H1 (cell line): Measurements from ENCODE around the gene FA2H. TPM values are rescaled to one million over a fixed set of nuclear protein-coding genes. Genes with fewer than 3 reads are reported as not detected.

Source experiments
- CTCF ChIA-PET: fragments of 300-600 bp; sonication (Branson Sonifier 250); formaldehyde crosslinking; loops from one replicate; lab custom pipeline; 2021; ENCODE audit not compliant: partially characterized antibody; lab: Charles Lee
- POLR2A ChIA-PET: fragments of 300-600 bp; sonication (Branson Sonifier 250); formaldehyde crosslinking; loops from one replicate; lab custom pipeline; 2021; ENCODE audit warnings: inconsistent platforms; ENCODE audit not compliant: partially characterized antibody; lab: Charles Lee
- DNase-seq, 2 experiments: peaks; one replicate each; pipeline versions ENCODE4 v3.0.0 to v3.0.0-alpha.2; 2010 to 2022; ENCODE audit warnings: low spot score in 2 of 2, low read depth in 1 of 2, mixed read lengths in 1 of 2
- FAIRE-seq: peaks from 2 replicates; lab custom pipeline; 2011; peaks lifted over from hg19 to GRCh38; lab: Jason Lieb, UNC
- H2AFZ ChIP-seq: 2 replicates; pipeline ENCODE4 v1.8.1; 2012; ENCODE audit warnings: low read length, inconsistent platforms
- H2AK5ac ChIP-seq: 2 replicates; pipeline ENCODE4 v1.6.1; 2013; ENCODE audit warnings: low read depth, low read length
- H2BK120ac ChIP-seq: replicated peaks from 2 replicates; pipeline ENCODE3; 2013; ENCODE audit warnings: low read depth, low read length, inconsistent platforms
- H2BK12ac ChIP-seq: 2 replicates; pipeline ENCODE4 v1.6.1; 2013; ENCODE audit warnings: low read depth, low read length
- H2BK15ac ChIP-seq: 2 replicates; pipeline ENCODE4 v1.6.1; 2013; ENCODE audit warnings: low read length
- H2BK20ac ChIP-seq: 2 replicates; pipeline ENCODE4 v1.6.1; 2013; ENCODE audit warnings: low read length
- H2BK5ac ChIP-seq: 2 replicates; pipeline ENCODE4 v1.6.1; 2013; ENCODE audit warnings: low read depth, low read length
- H3K14ac ChIP-seq: 2 replicates; pipeline ENCODE4 v1.6.1; 2013; ENCODE audit warnings: inconsistent platforms; ENCODE audit not compliant: insufficient read length
- H3K18ac ChIP-seq: 2 replicates; pipeline ENCODE4 v1.6.1; 2013; ENCODE audit warnings: low read length; ENCODE audit errors: extremely low read depth
- H3K23ac ChIP-seq: 2 replicates; pipeline ENCODE4 v1.6.1; 2013; ENCODE audit warnings: inconsistent platforms; ENCODE audit not compliant: insufficient read length
- H3K23me2 ChIP-seq: 2 replicates; pipeline ENCODE4 v1.6.1; 2013; ENCODE audit warnings: low read depth, low read length
- H3K27ac ChIP-seq: 2 replicates; pipeline ENCODE4 v1.6.1; 2011; ENCODE audit warnings: low read depth, low read length, inconsistent platforms
- H3K27me3 ChIP-seq, 4 experiments: replicated peaks in 1 of 4; 1 replicate in 1 of 4; 2 replicates in 3 of 4; pipeline versions ENCODE4 v1.6.1 to v1.8.1; 2011 to 2013; ENCODE audit warnings: low read length in 3 of 4, mild to moderate bottlenecking in 3 of 4, inconsistent platforms in 2 of 4, mixed read lengths in 2 of 4, moderate library complexity in 1 of 4; ENCODE audit not compliant: control insufficient read depth in 3 of 4, insufficient read depth in 3 of 4; ENCODE audit errors: extremely low read depth in 1 of 4
- H3K36me3 ChIP-seq, 4 experiments: 2 replicates each; pipeline versions ENCODE4 v1.6.1 to v1.8.1; 2011 to 2013; ENCODE audit warnings: mild to moderate bottlenecking in 4 of 4, low read length in 3 of 4, moderate library complexity in 2 of 4, control low read depth in 1 of 4, inconsistent platforms in 1 of 4; ENCODE audit not compliant: insufficient read depth in 4 of 4, control insufficient read depth in 2 of 4
- H3K4ac ChIP-seq: replicated peaks from 2 replicates; pipeline ENCODE3; 2013; ENCODE audit warnings: low read length, low read depth, mixed read lengths, inconsistent platforms; ENCODE audit not compliant: insufficient read length
- H3K4me1 ChIP-seq, 4 experiments: replicated peaks in 1 of 4; 1 replicate in 1 of 4; 2 replicates in 3 of 4; pipeline versions ENCODE4 v1.6.1 to v1.8.1; 2011 to 2013; ENCODE audit warnings: low read length in 3 of 4, inconsistent platforms in 2 of 4, mixed read lengths in 1 of 4; ENCODE audit not compliant: insufficient read depth in 4 of 4, control insufficient read depth in 3 of 4
- H3K4me2 ChIP-seq, 2 experiments: 2 replicates each; pipeline versions ENCODE4 v1.6.1 to v1.8.1; 2011 to 2013; ENCODE audit warnings: low read depth in 2 of 2, low read length in 2 of 2, control low read depth in 1 of 2, inconsistent platforms in 1 of 2, mild to moderate bottlenecking in 1 of 2; ENCODE audit not compliant: insufficient read depth in 1 of 2
- H3K4me3 ChIP-seq, 4 experiments: fragments of 200-600, 300-600 bp in 1 of 4; sonication (generic), shearing (Covaris generic), sonication (Bioruptor Twin) in 1 of 4; 2 replicates each; pipeline versions ENCODE4 v1.5.1 to v1.8.1; 2011 to 2016; ENCODE audit warnings: low read length in 4 of 4, low read depth in 3 of 4, control low read depth in 2 of 4, inconsistent platforms in 2 of 4, mild to moderate bottlenecking in 2 of 4, mixed read lengths in 1 of 4, moderate library complexity in 1 of 4; ENCODE audit not compliant: insufficient read depth in 2 of 4; ENCODE audit errors: extremely low read depth in 1 of 4
- H3K56ac ChIP-seq: replicated peaks from 2 replicates; pipeline ENCODE3; 2013; ENCODE audit warnings: low read depth, mild to moderate bottlenecking, mixed read lengths, low read length, inconsistent platforms; ENCODE audit not compliant: insufficient read length
- H3K79me1 ChIP-seq: 2 replicates; pipeline ENCODE4 v1.6.1; 2013; ENCODE audit warnings: low read depth, low read length, control low read depth
- H3K79me2 ChIP-seq, 2 experiments: 2 replicates each; pipeline versions ENCODE4 v1.6.1 to v1.8.1; 2012 to 2013; ENCODE audit warnings: low read length in 2 of 2, mild to moderate bottlenecking in 2 of 2, inconsistent platforms in 1 of 2; ENCODE audit not compliant: insufficient read depth in 2 of 2, control insufficient read depth in 1 of 2
- H3K9ac ChIP-seq, 4 experiments: replicated peaks in 1 of 4; 1 replicate in 1 of 4; 2 replicates in 3 of 4; pipeline versions ENCODE4 v1.6.1 to v1.8.1; 2011 to 2013; ENCODE audit warnings: low read depth in 3 of 4, low read length in 3 of 4, control low read depth in 2 of 4, mild to moderate bottlenecking in 2 of 4, moderate library complexity in 2 of 4, inconsistent platforms in 1 of 4; ENCODE audit errors: extremely low read depth in 1 of 4
- H3K9me3 ChIP-seq, 2 experiments: 2 replicates each; pipeline versions ENCODE4 v1.6.1 to v1.8.1; 2012 to 2013; ENCODE audit warnings: mild to moderate bottlenecking in 2 of 2, moderate library complexity in 2 of 2, control low read depth in 1 of 2, inconsistent platforms in 1 of 2, low read depth in 1 of 2, low read length in 1 of 2, mixed read lengths in 1 of 2; ENCODE audit not compliant: insufficient read depth in 2 of 2
- H4K20me1 ChIP-seq, 2 experiments: replicated peaks in 1 of 2; 2 replicates each; pipeline versions ENCODE3 to v1.8.1; 2011 to 2013; ENCODE audit warnings: inconsistent platforms in 2 of 2, low read length in 2 of 2, mild to moderate bottlenecking in 1 of 2; ENCODE audit not compliant: insufficient read depth in 2 of 2, control insufficient read depth in 1 of 2
- H4K5ac ChIP-seq: 2 replicates; pipeline ENCODE4 v1.6.1; 2013; ENCODE audit warnings: low read length, low read depth, mixed read lengths, inconsistent platforms; ENCODE audit not compliant: insufficient read length
- H4K8ac ChIP-seq: 2 replicates; pipeline ENCODE4 v1.8.0; 2013; ENCODE audit warnings: mild to moderate bottlenecking, moderate library complexity, low read length, inconsistent platforms; ENCODE audit not compliant: insufficient read depth; ENCODE audit errors: extremely low read depth
- H4K91ac ChIP-seq: replicated peaks from 2 replicates; pipeline ENCODE3; 2013; ENCODE audit warnings: low read length, mixed read lengths, inconsistent platforms; ENCODE audit not compliant: insufficient read length
- ASH2L ChIP-seq: fragments of 200-600, 300-600 bp; sonication (generic); IDR thresholded peaks from one replicate; pipeline ENCODE4 v1.7.1; 2017; ENCODE audit warnings: low read length
- ATF2 ChIP-seq: IDR thresholded peaks from 2 replicates; pipeline ENCODE4 v1.6.1; 2012; ENCODE audit warnings: low read length, inconsistent platforms
- ATF3 ChIP-seq: IDR thresholded peaks from 2 replicates; pipeline ENCODE4 v1.6.1; 2011; ENCODE audit warnings: low read depth, mild to moderate bottlenecking, low read length; ENCODE audit not compliant: insufficient read depth
- CHD1 ChIP-seq: IDR thresholded peaks from 2 replicates; pipeline ENCODE4 v1.6.1; 2012; ENCODE audit warnings: low read depth, low read length, improper control_type of control experiment
- EZH2 ChIP-seq: fragments of 200-600 bp; sonication (generic); IDR thresholded peaks from 2 replicates; pipeline ENCODE4 v1.7.1; 2012; ENCODE audit warnings: low read depth, mild to moderate bottlenecking, moderate library complexity, low read length, inconsistent platforms; ENCODE audit not compliant: severe bottlenecking
- JUND ChIP-seq: IDR thresholded peaks from 2 replicates; pipeline ENCODE4 v1.6.1; 2011; ENCODE audit warnings: mild to moderate bottlenecking, improper control_type of control experiment, low read length
- MAX ChIP-seq: IDR thresholded peaks from 2 replicates; pipeline ENCODE4 v1.6.1; 2012; ENCODE audit warnings: inconsistent platforms
- POU5F1 ChIP-seq: IDR thresholded peaks from 2 replicates; pipeline ENCODE4 v1.6.1; 2011; ENCODE audit warnings: low read depth, mild to moderate bottlenecking, low read length, moderate library complexity
- SIN3A ChIP-seq, 2 experiments: IDR thresholded peaks in 1 of 2; conservative IDR thresholded peaks in 1 of 2; 2 replicates each; pipeline ENCODE4 v1.6.1; 2011 to 2012; ENCODE audit warnings: low read length in 2 of 2, improper control_type of control experiment in 1 of 2, low read depth in 1 of 2, mild to moderate bottlenecking in 1 of 2
- SP4 ChIP-seq: IDR thresholded peaks from 2 replicates; pipeline ENCODE4 v1.6.1; 2012; ENCODE audit warnings: low read length, inconsistent platforms
- SRF ChIP-seq: IDR thresholded peaks from 2 replicates; pipeline ENCODE4 v1.6.1; 2011; ENCODE audit warnings: mild to moderate bottlenecking, low read depth, low read length, moderate library complexity
- WGBS, 2 experiments: shearing (Covaris generic) in 1 of 2; methylation state at CpG; one replicate each; pipeline versions ENCODE4 v1.1.6 to v1.1.7; 2013 to 2015; ENCODE audit warnings: low lambda C conversion rate in 2 of 2, mixed read lengths in 2 of 2, inconsistent platforms in 1 of 2, low coverage in 1 of 2, missing lambda C conversion rate in 1 of 2; ENCODE audit not compliant: insufficient replicate concordance in 2 of 2, insufficient coverage in 1 of 2, insufficient read length in 1 of 2; ENCODE audit errors: extremely low coverage in 1 of 2, missing lambda C conversion rate in 1 of 2; 5-methylcytosine and 5-hydroxymethylcytosine counted together
- polyA plus RNA-seq, 7 experiments: library from polyadenylated mRNA; depleted of rRNA in 3 of 7; stranded (reverse) in 5 of 7; unstranded in 2 of 7; fragments of >200 nt in 5 of 7; fragments of 200-250 nt in 2 of 7; gene quantifications; 1 replicate in 5 of 7; 2 replicates in 1 of 7; 4 replicates in 1 of 7; pipeline versions ENCODE4 v1.2.1 to v1.2.3, GENCODE V29; 2011 to 2013; ENCODE audit warnings: missing spikeins in 2 of 7, mixed read lengths in 2 of 7
- total RNA-seq: library from RNA; stranded (reverse); fragmentation: NEBNext Ultra II Directional; extraction: Animal tissue kit (Norgen Biotek cat#: 25700); gene quantifications from 2 replicates; pipeline ENCODE4 v1.2.1, GENCODE V29; 2021

The FA2H gene
- total and polyA plus RNA-seq, 2 of the 8 experiments (the other 6 are each of a cell fraction or from before 2014, with no cell fraction given), result 2.1 to 2.5 TPM

- no peak overlapping the region for H2BK12ac ChIP-seq
- peaks cover 0 to 3% (median 0%) of the 10 kb centered on the region in 4 experiments; a peak in 1 of 7 replicates for H3K4me1 ChIP-seq
- H2BK20ac ChIP-seq, result no peak overlapping the region
- H2BK120ac ChIP-seq, result no peak overlapping the region
- H2BK5ac ChIP-seq, result peak overlapping the region; percentile 87
- H4K5ac ChIP-seq, result peak overlapping the region; percentile 30
- H3K18ac ChIP-seq, result no peak overlapping the region
- no peak overlapping the region for H3K23ac ChIP-seq
- H4K8ac ChIP-seq, result peak overlapping the region; percentile 99; the same call in 1 of the 2 replicates
- H3K4me2 ChIP-seq, result peak overlapping the region; percentile 64 to 76
- no peak overlapping the region for H2AFZ ChIP-seq
- peak overlapping the region; percentile 77 to 93 (median 90) for H3K4me3 ChIP-seq
- no peak overlapping the region for H3K4ac ChIP-seq
- FAIRE-seq, result no peak
- no peak overlapping the region for H2BK15ac ChIP-seq
- H3K23me2 ChIP-seq, result peaks cover 5% of the 10 kb centered on the region; the same call in 1 of the 2 replicates
- no peak for DNase-seq
- peaks cover 17 to 46% (median 32%) of the 10 kb centered on the region in 4 experiments for H3K36me3 ChIP-seq
- H3K27me3 ChIP-seq, result no peaks in the 10 kb centered on the region
- H3K27ac ChIP-seq, result peak overlapping the region; percentile 95; the same call in 1 of the 2 replicates
- no peak overlapping the region for H3K14ac ChIP-seq
- H3K79me1 ChIP-seq, result peaks cover 13% of the 10 kb centered on the region
- POLR2A ChIA-PET, result interaction anchor here (1.2 to 6.5 kb wide), 9 partner anchors 10 to 369 kb away, joined by 3 to 37 read pairs (median 7); partner anchors contain the start of genes GLG1 and MLKL
- H3K9me3 ChIP-seq, result no peaks in the 10 kb centered on the region; a peak in 1 of 4 replicates
- CTCF ChIA-PET, result interaction anchor here (1.0 to 3.2 kb wide), 2 partner anchors 15 to 61 kb away, joined by 3 to 13 read pairs; no protein-coding TSS in a partner anchor
- no peak overlapping the region for H3K56ac ChIP-seq
- no peak overlapping the region for H2AK5ac ChIP-seq
- WGBS, 2 experiments, result 8% methylated on average over 8 of the region's 8 CpGs; no CpG with 5 or more reads in 1 of the 2 experiments
- H4K20me1 ChIP-seq, result peaks cover 14 to 18% of the 10 kb centered on the region in 2 experiments
- H4K91ac ChIP-seq, result no peak overlapping the region
- peak overlapping the region; percentile 96 to 98 (median 98) for H3K9ac ChIP-seq
- peaks cover 10 to 54% of the 10 kb centered on the region in 2 experiments for H3K79me2 ChIP-seq
- no peak for TF ChIP-seq ATF2
- TF ChIP-seq JUND, result no peak
- TF ChIP-seq ASH2L, result no peak
- no peak for TF ChIP-seq SP4
- TF ChIP-seq POU5F1, result no peak
- no peak for TF ChIP-seq CHD1
- TF ChIP-seq SRF, result no peak
- no peak for TF ChIP-seq ATF3
- TF ChIP-seq MAX, result no peak
- TF ChIP-seq EZH2, result no peak
- no peak for TF ChIP-seq SIN3A (conservative IDR thresholded peaks at IDR 0.05 in 1 of 2, IDR thresholded peaks at IDR 0.05 in 1 of 2; ENCODE audit: low read depth in 1 of 2, low read length in 2 of 2)
These were observed 108.6 kb downstream of the FA2H start for GRCh38 chr16:74666010-74666421.
